HepG2 (cell line): ENCODE measurements around the gene HBS1L. TPM values are rescaled to one million over a fixed set of nuclear protein-coding genes. Genes with fewer than 3 reads are reported as not detected.

Source experiments
- ARID4A ChIP-seq: sonication (generic); formaldehyde crosslinking; IDR thresholded peaks from 2 replicates; pipeline ENCODE4 v1.5.0; 2020; ENCODE audit warnings: mild to moderate bottlenecking, missing genetic modification reagents, borderline replicate concordance
- CHD4 ChIP-seq: fragments of 200-600 bp; sonication (generic); IDR thresholded peaks from 2 replicates; pipeline ENCODE4 v1.7.0; 2017; ENCODE audit warnings: mild to moderate bottlenecking, low read length, borderline replicate concordance
- GABPA ChIP-seq, 2 experiments: IDR thresholded peaks; 2 replicates each; pipeline ENCODE4 v1.6.1; 2011 to 2016; ENCODE audit warnings: low read depth in 2 of 2, low read length in 1 of 2, missing biosample characterization in 1 of 2, missing genetic modification characterization in 1 of 2
- GATAD1 ChIP-seq: IDR thresholded peaks from 2 replicates; pipeline ENCODE4 v1.6.1; 2016; ENCODE audit warnings: missing genetic modification reagents, missing compliant biosample characterization
- KMT2B ChIP-seq: IDR thresholded peaks from 2 replicates; pipeline ENCODE4 v1.6.1; 2016; ENCODE audit warnings: missing genetic modification reagents, missing compliant biosample characterization
- MLXIP ChIP-seq: sonication (generic); formaldehyde crosslinking; IDR thresholded peaks from 2 replicates; pipeline ENCODE4 v1.9.0; 2021; ENCODE audit warnings: missing genetic modification reagents, borderline replicate concordance
- RFXANK ChIP-seq: IDR thresholded peaks from 2 replicates; pipeline ENCODE4 v1.6.1; 2016
- SIX4 ChIP-seq: sonication (generic); formaldehyde crosslinking; IDR thresholded peaks from 2 replicates; pipeline ENCODE4 v1.4.0; 2020; ENCODE audit warnings: missing genetic modification reagents
- TBX3 ChIP-seq: fragments of 450-650 bp; IDR thresholded peaks from 2 replicates; pipeline ENCODE4 v1.6.1; 2017; ENCODE audit warnings: antibody characterized with exemption, mild to moderate bottlenecking, inconsistent platforms, borderline replicate concordance
- ZBTB34 ChIP-seq: sonication (generic); formaldehyde crosslinking; IDR thresholded peaks from 2 replicates; pipeline ENCODE4 v1.8.0; 2022; ENCODE audit warnings: mild to moderate bottlenecking, missing genetic modification reagents
- ZBTB7A ChIP-seq: sonication (generic); formaldehyde crosslinking; IDR thresholded peaks from 2 replicates; pipeline ENCODE4 v1.8.0; 2022; ENCODE audit warnings: mild to moderate bottlenecking, missing genetic modification reagents
- ZFP37 ChIP-seq: sonication (generic); formaldehyde crosslinking; IDR thresholded peaks from 2 replicates; pipeline ENCODE4 v1.4.0; 2020; ENCODE audit warnings: missing genetic modification reagents, borderline replicate concordance
- ZGPAT ChIP-seq: IDR thresholded peaks from 2 replicates; pipeline ENCODE4 v1.6.1; 2016; ENCODE audit warnings: mild to moderate bottlenecking
- ZMYM4 ChIP-seq: sonication (generic); formaldehyde crosslinking; IDR thresholded peaks from 2 replicates; pipeline ENCODE4 v1.8.1; 2023; ENCODE audit warnings: mild to moderate bottlenecking, missing genetic modification reagents
- ZNF232 ChIP-seq: sonication (generic); formaldehyde crosslinking; IDR thresholded peaks from 2 replicates; pipeline ENCODE4 v1.4.0; 2020; ENCODE audit warnings: missing genetic modification reagents, borderline replicate concordance
- ZNF274 ChIP-seq: sonication (generic); formaldehyde crosslinking; IDR thresholded peaks from 2 replicates; pipeline ENCODE4 v1.5.1; 2020; ENCODE audit warnings: mild to moderate bottlenecking, missing genetic modification reagents
- ZNF703 ChIP-seq: sonication (generic); formaldehyde crosslinking; IDR thresholded peaks from 2 replicates; pipeline ENCODE4 v1.5.1; 2020; ENCODE audit warnings: missing genetic modification reagents, mild to moderate bottlenecking, moderate library complexity, borderline replicate concordance
- ZNF782 ChIP-seq: sonication (generic); formaldehyde crosslinking; IDR thresholded peaks from 2 replicates; pipeline ENCODE4 v1.4.0; 2020; ENCODE audit warnings: missing genetic modification reagents, mild to moderate bottlenecking, borderline replicate concordance
- polyA plus RNA-seq, 8 experiments: library from polyadenylated mRNA; depleted of rRNA in 3 of 8; stranded (reverse) in 7 of 8; unstranded in 1 of 8; fragments of >200 nt; fragmentation: Illumina TruSeq in 4 of 8; extraction: Trizol in 4 of 8; gene quantifications; 2 replicates each; pipeline versions ENCODE4 v1.2.1 to v1.2.3, GENCODE V29; 2011 to 2016; ENCODE audit warnings: low read depth in 4 of 8, missing spikeins in 1 of 8, mixed read lengths in 1 of 8; ENCODE audit not compliant: insufficient read depth in 1 of 8
- total RNA-seq, 5 experiments: library from RNA; depleted of rRNA; stranded (reverse); fragments of >200 nt; fragmentation: Illumina TruSeq; extraction: Trizol; gene quantifications; 2 replicates each; pipeline ENCODE4 v1.2.3, GENCODE V29; 2016; ENCODE audit warnings: low read depth in 1 of 5

HBS1L gene
- total and polyA plus RNA-seq, 2 of the 13 experiments (the other 11 are each of a cell fraction or from before 2014, with no cell fraction given): 44.1 to 138 TPM

GRCh38 chr6:135054569-135055498, at the start of gene HBS1L (continued):
- TF ChIP-seq MLXIP (CRISPR knock-in tag) (no peak), ZBTB34 (CRISPR knock-in tag) (no peak; the same call in 1 of the 2 replicates), CHD4 (0 out of 2 replicates have a peak, but pooled peaks have one; percentile 81), ZNF782 (CRISPR knock-in tag) (peak; percentile 80; the same call in 1 of the 2 replicates), ZNF703 (CRISPR knock-in tag) (0 out of 2 replicates have a peak, but pooled peaks have one; percentile 9), KMT2B (peak; percentile 97), ZMYM4 (CRISPR knock-in tag) (peak; percentile 98), RFXANK (CRISPR knock-in tag) (peak; percentile 77; the same call in 1 of the 2 replicates), TBX3 (no peak), GATAD1 (peak; percentile 100), ARID4A (CRISPR knock-in tag) (peak; percentile 89), GABPA (IDR thresholded peaks at IDR 0.05; ENCODE audit: low read depth, low read length) (no peak), GABPA (CRISPR knock-in tag; IDR thresholded peaks at IDR 0.05; ENCODE audit: low read depth) (no peak), SIX4 (CRISPR knock-in tag) (no peak), ZNF274 (CRISPR knock-in tag) (0 out of 2 replicates have a peak, but pooled peaks have one; percentile 46), ZFP37 (CRISPR knock-in tag) (peak; percentile 79; the same call in 1 of the 2 replicates), ZNF232 (no peak; the same call in 1 of the 2 replicates), ZBTB7A (peak; percentile 44; the same call in 1 of the 2 replicates), ZGPAT (CRISPR knock-in tag) (peak; percentile 76)
